ENCODE measurements around the gene KBTBD13.
"Not testable (repeated sequence)": the region's sequence is repeated elsewhere in the genome, so short reads cannot be mapped to it uniquely, and the experiment has no call there.

Gene KBTBD13

DNA sequence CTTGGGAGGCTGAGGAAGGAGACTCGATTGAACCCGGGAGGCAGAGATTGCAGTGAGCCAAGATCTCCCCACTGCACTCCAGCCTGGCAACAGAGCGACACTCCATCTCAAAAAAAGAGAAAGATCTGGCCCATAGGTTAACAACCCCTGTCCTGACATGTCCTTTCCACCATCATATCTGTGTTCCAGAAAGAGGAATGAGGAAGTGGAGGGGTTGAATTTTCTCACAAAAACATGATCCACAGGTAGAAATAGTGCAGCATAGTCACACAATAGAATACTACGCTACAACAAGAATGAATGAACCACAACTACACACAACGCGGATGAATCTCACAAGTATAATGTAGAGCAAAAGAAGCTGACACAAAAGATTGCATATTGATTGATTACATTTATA is 36.1 kb upstream of the KBTBD13 start:
- no peak overlapping the region for H3K9ac ChIP-seq (ENCODE audit: low read depth, low read length, poor library complexity, severe bottlenecking)

DNA sequence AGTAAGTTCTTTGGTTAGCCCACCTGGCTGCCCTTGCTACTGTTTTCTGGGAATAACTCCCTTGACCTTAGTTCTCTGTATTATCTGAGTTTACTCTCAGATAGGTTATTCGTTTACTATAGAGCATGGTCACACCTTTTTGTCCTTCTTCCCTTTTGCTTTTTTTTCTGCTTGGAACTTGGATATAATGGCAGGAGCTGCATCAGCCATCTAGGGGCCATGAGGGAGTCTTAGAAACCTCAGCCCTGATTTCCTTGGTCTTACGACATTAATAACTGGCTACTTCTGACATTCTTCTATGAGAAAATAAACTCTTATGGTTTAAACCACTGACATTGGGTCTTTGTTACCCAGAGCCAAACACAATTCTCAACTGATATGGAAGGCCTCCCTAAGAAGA is 34.8 kb upstream of the KBTBD13 start:
- Histone ChIP-seq H3F3A (ENCODE audit: low read depth) (no peaks in the 10 kb centered on the region), H3K4me1 (ENCODE audit: insufficient read depth, low read length, poor library complexity, severe bottlenecking) (no peaks in the 10 kb centered on the region), H4K20me1 (ENCODE audit: insufficient read depth, low read length, poor library complexity, severe bottlenecking) (no peaks in the 10 kb centered on the region), H3K27me3 (ENCODE audit: insufficient read depth, low read length, poor library complexity, severe bottlenecking) (no peaks in the 10 kb centered on the region), H3K9me2 (replicated peaks; ENCODE audit: low read depth, low read length) (no peaks in the 10 kb centered on the region), H3K9ac (ENCODE audit: low read depth, low read length, poor library complexity, severe bottlenecking) (no peak overlapping the region), H3K4me3 (ENCODE audit: low read length, poor library complexity, severe bottlenecking) (no peak overlapping the region), H3K4me2 (ENCODE audit: low read depth, low read length, poor library complexity, severe bottlenecking) (no peak overlapping the region), H3K9me3 (ENCODE audit: insufficient read depth, low read depth, low read length) (no peaks in the 10 kb centered on the region), H2AFZ (ENCODE audit: low read length) (no peak overlapping the region), H3K36me3 (ENCODE audit: insufficient read depth, low read length) (no peaks in the 10 kb centered on the region), H3K79me2 (ENCODE audit: insufficient read depth, low read length) (no peaks in the 10 kb centered on the region)
- no peak for TF ChIP-seq EZH2phosphoT487 (IDR thresholded peaks at IDR 0.05; ENCODE audit: borderline replicate concordance)
- TF ChIP-seq, protein P1, sequence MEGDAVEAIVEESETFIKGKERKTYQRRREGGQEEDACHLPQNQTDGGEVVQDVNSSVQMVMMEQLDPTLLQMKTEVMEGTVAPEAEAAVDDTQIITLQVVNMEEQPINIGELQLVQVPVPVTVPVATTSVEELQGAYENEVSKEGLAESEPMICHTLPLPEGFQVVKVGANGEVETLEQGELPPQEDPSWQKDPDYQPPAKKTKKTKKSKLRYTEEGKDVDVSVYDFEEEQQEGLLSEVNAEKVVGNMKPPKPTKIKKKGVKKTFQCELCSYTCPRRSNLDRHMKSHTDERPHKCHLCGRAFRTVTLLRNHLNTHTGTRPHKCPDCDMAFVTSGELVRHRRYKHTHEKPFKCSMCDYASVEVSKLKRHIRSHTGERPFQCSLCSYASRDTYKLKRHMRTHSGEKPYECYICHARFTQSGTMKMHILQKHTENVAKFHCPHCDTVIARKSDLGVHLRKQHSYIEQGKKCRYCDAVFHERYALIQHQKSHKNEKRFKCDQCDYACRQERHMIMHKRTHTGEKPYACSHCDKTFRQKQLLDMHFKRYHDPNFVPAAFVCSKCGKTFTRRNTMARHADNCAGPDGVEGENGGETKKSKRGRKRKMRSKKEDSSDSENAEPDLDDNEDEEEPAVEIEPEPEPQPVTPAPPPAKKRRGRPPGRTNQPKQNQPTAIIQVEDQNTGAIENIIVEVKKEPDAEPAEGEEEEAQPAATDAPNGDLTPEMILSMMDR (conservative IDR thresholded peaks at IDR 0.05; ENCODE audit: low read length) = no peak

More for the DNA sequence above, 36.1 kb upstream of the KBTBD13 start:
- Histone ChIP-seq H3F3A (ENCODE audit: low read depth) (no peaks in the 10 kb centered on the region), H3K27me3 (ENCODE audit: insufficient read depth, low read length, poor library complexity, severe bottlenecking) (no peaks in the 10 kb centered on the region), H4K20me1 (ENCODE audit: insufficient read depth, low read length, poor library complexity, severe bottlenecking) (no peaks in the 10 kb centered on the region), H3K4me2 (ENCODE audit: low read depth, low read length, poor library complexity, severe bottlenecking) (no peak overlapping the region), H3K4me1 (ENCODE audit: insufficient read depth, low read length, poor library complexity, severe bottlenecking) (no peaks in the 10 kb centered on the region), H3K36me3 (ENCODE audit: insufficient read depth, low read length) (no peaks in the 10 kb centered on the region), H3K79me2 (ENCODE audit: insufficient read depth, low read length) (no peaks in the 10 kb centered on the region), H3K9me3 (ENCODE audit: insufficient read depth, low read depth, low read length) (no peaks in the 10 kb centered on the region), H3K9me2 (replicated peaks; ENCODE audit: low read depth, low read length) (no peaks in the 10 kb centered on the region), H3K4me3 (ENCODE audit: low read length, poor library complexity, severe bottlenecking) (no peak overlapping the region), H2AFZ (ENCODE audit: low read length) (no peak overlapping the region)
- TF ChIP-seq, protein P1 (conservative IDR thresholded peaks at IDR 0.05; ENCODE audit: low read length) = no peak
- TF ChIP-seq EZH2phosphoT487 (IDR thresholded peaks at IDR 0.05; ENCODE audit: borderline replicate concordance) = no peak

DNA sequence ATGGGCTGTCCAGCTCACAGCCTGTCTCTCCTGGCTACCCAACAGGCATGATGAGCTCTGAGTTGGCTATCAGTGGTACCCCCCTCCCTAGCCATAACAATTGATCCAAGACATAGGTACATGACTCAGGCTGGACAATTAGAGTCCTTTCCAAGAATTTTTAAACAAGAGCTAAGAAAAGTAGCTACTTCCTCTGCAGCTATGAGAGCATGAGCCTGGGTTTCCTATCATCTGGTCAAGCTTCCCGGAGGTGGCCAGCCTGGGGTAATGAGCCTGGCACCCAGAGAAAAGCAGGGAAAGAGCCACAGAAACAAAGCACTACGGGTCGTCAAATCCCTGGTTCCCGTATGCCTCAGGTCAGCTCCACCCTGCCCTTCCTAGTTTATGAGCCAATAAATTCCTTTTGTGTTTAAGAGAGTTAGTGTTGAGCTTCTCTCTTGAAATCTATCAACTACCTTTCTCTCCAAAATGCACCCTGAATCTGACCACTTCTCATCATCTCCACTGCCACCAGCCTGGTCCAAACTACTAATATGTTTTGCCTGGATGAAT is 33.7 kb upstream of the KBTBD13 start:
- Histone ChIP-seq H3K9me3 (ENCODE audit: insufficient read depth, low read depth, low read length) (no peaks in the 10 kb centered on the region), H4K20me1 (ENCODE audit: insufficient read depth, low read length, poor library complexity, severe bottlenecking) (no peaks in the 10 kb centered on the region), H3K9me2 (replicated peaks; ENCODE audit: low read depth, low read length) (no peaks in the 10 kb centered on the region), H3K4me2 (ENCODE audit: low read depth, low read length, poor library complexity, severe bottlenecking) (no peak overlapping the region), H3K79me2 (ENCODE audit: insufficient read depth, low read length) (no peaks in the 10 kb centered on the region), H3K36me3 (ENCODE audit: insufficient read depth, low read length) (no peaks in the 10 kb centered on the region), H3F3A (ENCODE audit: low read depth) (no peaks in the 10 kb centered on the region), H3K27me3 (ENCODE audit: insufficient read depth, low read length, poor library complexity, severe bottlenecking) (no peaks in the 10 kb centered on the region), H3K4me3 (ENCODE audit: low read length, poor library complexity, severe bottlenecking) (no peak overlapping the region), H2AFZ (ENCODE audit: low read length) (no peak overlapping the region), H3K9ac (ENCODE audit: low read depth, low read length, poor library complexity, severe bottlenecking) (no peak overlapping the region), H3K4me1 (ENCODE audit: insufficient read depth, low read length, poor library complexity, severe bottlenecking) (no peaks in the 10 kb centered on the region)
- TF ChIP-seq EZH2phosphoT487 (IDR thresholded peaks at IDR 0.05; ENCODE audit: borderline replicate concordance) = no peak
- TF ChIP-seq, protein P1 (conservative IDR thresholded peaks at IDR 0.05; ENCODE audit: low read length) = no peak

DNA sequence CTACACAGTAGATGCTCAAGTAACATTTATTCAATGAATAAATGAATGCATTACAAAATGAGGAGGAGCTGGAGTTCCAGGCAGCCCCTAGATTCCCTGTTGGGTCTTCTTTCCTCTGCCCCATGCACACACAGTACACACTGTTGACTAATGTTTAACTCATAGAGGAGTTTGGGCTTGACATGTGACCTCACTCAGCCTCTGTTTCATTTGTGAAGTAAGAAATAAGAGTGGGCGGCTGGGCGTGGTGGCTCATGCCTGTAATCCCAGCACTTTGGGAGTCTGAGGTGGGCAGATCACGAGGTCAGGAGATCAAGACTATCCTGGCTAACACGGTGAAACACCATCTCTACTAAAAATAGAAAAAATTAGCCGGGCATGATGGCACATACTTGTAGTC is 32.3 kb upstream of the KBTBD13 start:
- H3K36me3 ChIP-seq (ENCODE audit: insufficient read depth, low read length); H3K4me2 ChIP-seq (ENCODE audit: low read depth, low read length, poor library complexity, severe bottlenecking); H2AFZ ChIP-seq (ENCODE audit: low read length); H3K9me3 ChIP-seq (ENCODE audit: insufficient read depth, low read depth, low read length); H3K4me3 ChIP-seq (ENCODE audit: low read length, poor library complexity, severe bottlenecking); H3K9me2 ChIP-seq (replicated peaks; ENCODE audit: low read depth, low read length); H3F3A ChIP-seq (ENCODE audit: low read depth); H3K79me2 ChIP-seq (ENCODE audit: insufficient read depth, low read length); H3K9ac ChIP-seq (ENCODE audit: low read depth, low read length, poor library complexity, severe bottlenecking); H3K27me3 ChIP-seq (ENCODE audit: insufficient read depth, low read length, poor library complexity, severe bottlenecking); H4K20me1 ChIP-seq (ENCODE audit: insufficient read depth, low read length, poor library complexity, severe bottlenecking); H3K4me1 ChIP-seq (ENCODE audit: insufficient read depth, low read length, poor library complexity, severe bottlenecking): not testable (repeated sequence)
